ENCODE measurements around the gene LSM14B.
"Not testable (repeated sequence)": the region's sequence is repeated elsewhere in the genome, so short reads cannot be mapped to it uniquely, and the experiment has no call there.

Gene LSM14B

DNA sequence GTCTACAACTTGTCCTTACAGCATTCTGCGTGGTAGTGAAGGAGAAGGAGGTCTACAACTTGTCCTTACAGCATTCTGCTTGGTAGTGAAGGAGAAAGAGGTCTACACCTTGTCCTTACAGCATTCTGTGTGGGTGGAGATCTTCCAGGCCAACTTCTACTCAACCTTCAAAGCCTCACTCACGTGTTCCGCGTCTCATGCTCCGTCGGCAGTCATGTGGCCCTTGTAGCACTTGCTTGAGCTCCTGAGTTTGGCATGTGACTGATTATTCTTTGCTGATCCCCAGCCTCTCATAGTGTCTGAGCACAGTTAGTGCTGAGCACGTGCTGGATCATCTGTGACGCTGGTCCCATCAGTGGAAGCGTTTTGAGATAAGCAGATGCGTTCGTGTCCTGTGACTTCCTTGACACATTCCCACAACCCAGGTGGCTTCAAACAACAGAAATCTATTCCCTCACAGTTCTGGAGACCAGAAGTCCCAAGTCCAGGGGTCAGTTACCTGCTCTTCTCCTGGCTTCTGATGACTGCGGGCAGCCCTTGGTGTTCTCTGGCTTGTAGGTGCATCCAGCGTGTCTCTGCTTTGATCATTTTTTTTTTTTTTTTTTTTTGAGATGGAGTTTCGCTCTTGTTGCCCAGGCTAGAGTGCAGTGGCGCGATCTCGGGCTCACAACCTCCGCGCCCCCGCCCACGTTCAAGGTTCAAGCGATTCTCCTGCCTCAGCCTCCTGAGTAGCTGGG, 23.9 kb downstream of the LSM14B start:
- DNase-seq (ENCODE audit: low read depth in 3 of 3): no peak

GRCh38 chr20:62147125-62147524, 24.9 kb downstream of the LSM14B start:
- no peak for DNase-seq (ENCODE audit: low read depth in 3 of 3)

DNA sequence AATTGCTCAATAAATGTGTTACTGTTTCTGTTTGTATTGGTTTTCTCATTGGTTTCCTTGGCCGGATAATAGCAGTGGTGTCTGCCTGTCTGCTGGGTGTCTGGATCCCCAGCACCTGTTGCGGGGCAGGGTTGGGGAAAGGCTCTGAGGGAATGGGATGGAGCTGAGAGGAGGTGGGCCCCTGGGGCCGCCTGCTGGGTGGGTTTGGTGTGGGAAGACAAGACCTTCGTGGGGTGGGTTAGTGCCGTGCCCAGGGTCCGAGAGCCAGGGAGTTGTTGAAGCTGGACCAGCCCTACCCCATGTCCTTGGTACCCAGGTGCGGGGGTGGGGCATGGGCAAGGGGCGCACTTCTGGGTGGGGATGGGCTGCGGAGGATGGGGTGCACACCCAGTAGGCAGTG, 25.3 kb downstream of the LSM14B start:
- DNase-seq (ENCODE audit: low read depth in 3 of 3): no peak

GRCh38 chr20:62148383-62148782, 26.1 kb downstream of the LSM14B start:
- not testable (repeated sequence) for DNase-seq (ENCODE audit: low read depth in 3 of 3)

DNA sequence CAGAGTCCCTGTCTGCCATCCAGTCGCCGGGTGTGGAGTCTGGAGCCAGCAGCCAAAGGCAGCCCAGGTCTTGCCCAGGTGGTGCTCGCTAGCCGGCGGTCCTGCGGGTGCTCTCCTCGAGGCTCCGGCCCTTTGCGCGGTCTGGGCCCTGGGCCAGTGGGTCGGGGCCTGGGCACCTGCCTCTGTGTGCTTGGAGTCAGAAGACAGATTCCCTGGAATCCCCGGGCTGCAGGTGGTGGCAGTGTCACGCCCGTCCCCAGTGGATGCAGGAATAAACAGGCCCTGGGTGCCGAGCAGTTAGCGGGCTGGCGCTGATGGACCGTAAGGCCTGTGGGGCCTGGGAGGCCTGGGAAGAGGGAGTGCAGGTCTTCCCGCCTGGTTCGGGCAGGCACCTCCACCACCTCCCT, 26.6 kb downstream of the LSM14B start:
- no peak for DNase-seq (ENCODE audit: low read depth in 3 of 3)

DNA sequence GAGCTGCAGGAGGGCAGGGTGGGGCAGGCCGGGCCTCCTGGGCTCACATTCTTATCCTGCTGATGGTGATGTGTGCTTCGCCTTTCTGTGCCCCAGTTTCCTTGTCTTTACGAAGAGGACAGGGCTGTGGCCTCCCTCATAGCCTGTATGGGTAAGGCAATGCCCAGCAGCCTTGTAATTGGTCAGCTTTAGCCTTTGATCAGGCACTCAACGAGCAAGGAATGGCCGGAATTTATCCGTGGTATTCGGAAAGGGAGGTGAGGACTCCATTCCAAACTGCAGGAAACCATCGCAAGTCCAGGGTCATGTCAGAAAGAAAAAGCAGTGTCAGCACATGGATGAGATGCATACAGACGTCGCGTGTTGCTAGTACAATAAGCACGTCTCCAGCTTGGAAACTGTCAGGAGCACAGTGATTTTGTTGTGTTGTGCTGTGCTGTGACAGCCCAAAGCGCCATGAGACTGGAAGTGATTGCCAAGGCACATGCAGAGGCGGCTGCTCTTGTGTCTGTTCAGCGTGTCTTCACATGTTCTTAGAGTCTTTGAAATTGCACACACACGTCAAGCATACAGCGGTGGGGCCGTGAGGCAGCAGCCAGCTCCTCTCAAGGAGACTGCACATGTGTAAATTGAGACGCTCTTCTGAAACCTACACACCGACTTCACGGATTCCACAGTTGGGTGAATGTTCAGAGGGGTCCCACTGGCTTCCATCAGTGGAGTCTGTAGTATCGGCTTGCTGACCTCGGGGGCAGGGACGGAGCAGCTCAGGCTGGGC, 27.4 kb downstream of the LSM14B start:
- DNase-seq (ENCODE audit: low read depth in 3 of 3): no peak

DNA sequence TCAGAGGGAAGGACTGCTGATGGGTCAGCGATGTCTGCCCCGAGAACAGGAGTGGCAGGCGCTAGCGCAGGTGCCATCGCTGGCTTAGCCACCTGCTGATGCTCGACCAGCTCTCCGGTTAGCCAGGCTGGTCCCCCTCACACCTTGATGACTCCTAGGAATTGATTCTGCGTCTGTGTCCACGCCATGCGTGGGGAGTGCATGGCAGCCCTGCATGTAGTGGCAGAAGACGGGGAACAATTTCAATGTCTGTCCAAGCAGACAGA, 28.0 kb downstream of the LSM14B start:
- DNase-seq (ENCODE audit: low read depth in 3 of 3): no peak

DNA sequence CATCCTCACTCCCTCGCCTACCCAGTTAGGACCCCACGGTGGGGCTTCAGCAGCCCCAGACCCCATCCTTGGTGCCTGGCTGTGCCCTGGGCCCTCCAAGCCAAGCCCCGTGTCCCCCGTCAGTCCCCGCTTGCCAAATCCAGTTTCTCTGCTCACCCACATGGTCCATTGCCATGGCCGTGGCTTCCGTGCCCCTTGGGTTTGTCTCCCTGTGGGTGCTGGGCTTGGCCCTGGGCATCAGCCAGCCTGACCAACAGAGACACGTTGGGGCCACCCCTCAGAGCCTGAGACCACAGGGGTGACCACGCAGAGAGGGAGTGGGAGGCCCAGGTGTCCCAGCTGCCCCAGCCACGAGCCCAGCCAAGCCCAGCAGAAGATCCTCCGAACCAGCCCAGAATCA, 28.9 kb downstream of the LSM14B start:
- DNase-seq (ENCODE audit: low read depth in 3 of 3): no peak

DNA sequence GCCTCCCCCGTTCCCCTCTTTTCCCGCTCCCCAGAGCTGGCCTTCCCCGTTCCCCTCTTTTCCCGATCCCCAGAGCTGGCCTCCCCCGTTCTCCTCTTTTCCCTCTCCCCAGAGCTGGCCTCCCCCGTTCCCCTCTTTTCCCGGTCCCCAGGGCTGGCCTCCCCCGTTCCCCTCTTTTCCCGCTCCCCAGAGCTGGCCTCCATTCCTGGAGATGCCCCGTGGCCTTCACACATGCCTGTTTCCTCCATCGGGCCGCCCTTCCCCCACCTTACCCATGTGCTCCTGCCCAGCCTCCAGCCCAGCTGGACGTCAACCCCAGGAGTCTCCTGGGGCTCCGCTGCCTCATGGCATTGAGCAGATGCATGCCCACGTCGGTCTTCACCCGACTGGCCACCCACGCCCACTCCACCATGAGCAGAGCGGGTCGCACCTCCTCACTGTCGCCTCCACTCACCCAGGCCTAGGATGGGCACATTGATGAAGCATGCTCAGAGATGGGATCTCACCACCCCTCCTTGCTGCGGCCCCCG, 29.6 kb downstream of the LSM14B start:
- no peak for DNase-seq (ENCODE audit: low read depth in 3 of 3)

GRCh38 chr20:62155428-62156253, 33.4 kb downstream of the LSM14B start:
- no peak for DNase-seq (ENCODE audit: low read depth in 3 of 3)

- no peak for DNase-seq (ENCODE audit: low read depth in 3 of 3)
These were observed 33.9 kb downstream of the LSM14B start for GRCh38 chr20:62156254-62156556.

DNA sequence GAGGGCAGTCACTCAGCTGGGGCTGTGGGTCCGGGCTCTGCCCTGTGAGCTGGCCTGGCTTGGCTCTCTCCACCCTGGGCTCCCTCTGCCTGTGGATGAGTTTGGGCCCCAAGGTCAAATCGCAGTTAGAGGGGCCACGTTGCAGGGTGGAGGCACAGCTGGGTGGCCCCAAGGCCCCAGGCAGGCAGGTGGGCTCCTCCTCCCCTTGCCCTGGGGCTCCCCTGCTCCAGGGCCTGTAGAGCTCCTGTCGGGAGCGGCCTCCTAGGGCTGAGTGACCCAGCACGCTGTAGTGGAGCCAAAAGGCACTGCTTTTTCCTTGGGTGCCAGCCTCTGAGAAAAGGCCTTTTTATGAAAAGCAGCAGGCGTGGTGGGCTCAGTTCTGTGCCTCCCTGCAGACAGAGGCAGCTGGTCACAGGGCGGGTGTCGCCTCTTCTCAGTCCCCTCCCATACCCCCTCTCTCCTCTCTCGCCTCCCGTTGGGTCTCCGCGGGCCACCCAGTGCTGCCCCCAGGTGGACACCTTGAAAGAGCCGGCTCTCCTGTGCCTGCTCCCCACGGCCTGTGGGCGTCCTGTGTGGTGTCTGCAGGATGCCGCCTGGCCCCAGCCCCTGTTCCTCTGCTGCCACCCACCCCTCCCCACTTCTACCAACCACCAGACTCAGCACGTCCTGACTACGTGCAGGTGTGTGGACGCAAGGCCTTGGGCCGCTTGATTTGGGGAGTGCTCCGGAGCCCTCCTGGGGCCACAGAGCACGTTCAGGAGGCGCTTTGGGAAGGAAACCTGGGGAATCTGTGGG, 34.5 kb downstream of the LSM14B start:
- peak in 2 of 3 experiments; percentile 43 to 71 for DNase-seq (ENCODE audit: low read depth in 3 of 3)

DNA sequence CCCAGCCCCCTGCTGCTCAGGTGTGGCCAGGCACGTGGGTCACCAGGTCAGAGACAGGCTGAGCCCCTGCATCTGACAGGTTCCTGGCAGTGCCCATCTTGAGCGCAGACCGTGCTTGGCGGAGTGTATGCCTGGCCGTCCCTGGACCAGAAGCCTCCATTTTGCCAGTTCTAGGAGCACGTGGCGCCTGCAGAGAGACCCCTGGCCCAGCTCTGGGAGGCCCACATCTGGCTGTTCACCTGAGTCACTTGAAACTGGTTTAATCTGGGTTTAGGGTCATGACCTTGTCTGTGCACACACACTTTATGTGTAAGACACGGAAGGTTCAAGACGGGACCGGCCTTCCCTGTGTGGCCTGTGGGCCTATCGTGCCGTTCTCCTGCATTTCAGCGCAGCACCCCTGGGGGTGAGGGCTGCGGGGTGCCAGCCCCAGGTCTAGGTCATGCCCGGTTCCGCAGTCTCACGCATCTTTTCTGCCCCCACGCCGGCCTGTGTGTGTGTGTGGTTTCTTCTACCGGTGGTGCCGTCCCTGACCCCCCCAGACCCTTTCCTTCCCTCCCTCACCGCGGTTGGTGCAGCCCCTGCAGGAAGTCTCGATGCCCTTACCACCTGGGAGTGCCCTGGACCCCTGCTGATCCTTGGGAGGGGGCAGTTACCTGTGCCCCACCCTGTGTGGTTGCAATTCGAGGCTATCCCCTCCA, 35.3 kb downstream of the LSM14B start:
- DNase-seq (ENCODE audit: low read depth in 3 of 3): no peak

GRCh38 chr20:62158088-62158400, 35.8 kb downstream of the LSM14B start:
- no peak for DNase-seq (ENCODE audit: low read depth in 3 of 3)

- DNase-seq (ENCODE audit: low read depth in 3 of 3): no peak
These were observed 36.3 kb downstream of the LSM14B start for GRCh38 chr20:62158541-62158940.

DNA sequence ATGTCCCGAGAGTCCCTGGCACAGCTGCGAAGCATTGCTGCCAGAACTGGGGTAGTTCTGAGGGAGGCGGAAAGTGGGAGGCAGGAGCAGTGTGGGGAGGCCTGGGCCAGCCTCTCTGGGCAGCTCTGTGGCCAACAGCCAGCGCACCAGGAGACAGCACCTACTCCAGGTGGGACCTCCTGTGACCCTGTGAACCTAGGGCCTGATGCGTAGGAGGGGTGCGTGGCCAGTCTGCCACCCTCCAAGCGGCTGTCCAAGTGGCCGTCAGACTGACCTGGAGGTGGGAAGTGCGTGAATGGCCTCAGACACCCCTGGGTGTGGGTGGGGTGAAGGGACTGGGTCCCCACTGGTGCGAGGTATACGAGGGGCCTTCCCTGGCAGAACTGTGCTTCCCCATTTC, 36.8 kb downstream of the LSM14B start:
- no peak for DNase-seq (ENCODE audit: low read depth in 3 of 3)

DNA sequence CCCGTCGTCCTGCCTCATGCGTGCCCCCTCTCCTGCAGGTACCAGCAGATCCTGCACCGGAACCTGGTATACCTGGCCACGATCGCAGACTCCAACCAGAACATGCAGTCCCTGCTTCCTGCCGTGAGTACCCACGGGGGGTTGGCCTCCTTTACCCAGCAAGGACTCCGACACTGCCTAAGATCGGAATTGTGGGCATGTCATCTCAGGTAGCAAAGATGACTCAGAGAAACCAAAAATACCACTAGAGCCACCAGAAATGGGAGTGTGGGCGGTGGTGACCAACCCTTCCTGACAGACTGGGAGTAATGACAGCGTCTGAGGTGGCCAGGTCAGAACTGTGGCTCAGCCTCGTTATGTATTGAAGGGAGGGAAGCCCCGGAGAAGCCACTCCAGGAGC, 37.6 kb downstream of the LSM14B start:
- peak in 1 of 3 experiments; percentile 75 for DNase-seq (ENCODE audit: low read depth in 3 of 3)

GRCh38 chr20:62160253-62160652, 38.0 kb downstream of the LSM14B start:
- no peak for DNase-seq (ENCODE audit: low read depth in 3 of 3)

DNA sequence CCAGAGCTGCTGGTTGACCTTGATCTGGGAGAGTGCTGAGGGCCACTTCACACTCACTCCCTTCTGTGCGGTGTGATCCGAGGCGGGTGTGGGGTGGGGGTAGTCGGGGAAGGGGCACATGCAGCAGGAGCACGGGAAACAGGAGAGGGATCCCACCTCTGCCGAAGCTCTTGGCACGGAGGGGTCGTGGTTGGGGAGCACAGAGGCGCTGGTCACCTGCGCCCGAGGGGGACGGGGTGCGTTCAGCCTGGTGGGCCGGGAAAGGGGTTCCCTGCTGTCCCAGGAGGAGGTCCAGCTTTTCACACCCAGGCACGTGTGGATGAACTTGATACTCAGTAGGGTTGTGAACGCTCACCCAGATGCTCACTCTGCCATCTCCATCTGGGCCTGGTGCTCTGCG, 38.6 kb downstream of the LSM14B start:
- DNase-seq (ENCODE audit: low read depth in 3 of 3): no peak

GRCh38 chr20:62161347-62161746, 39.1 kb downstream of the LSM14B start:
- no peak for DNase-seq (ENCODE audit: low read depth in 3 of 3)

- no peak for DNase-seq (ENCODE audit: low read depth in 3 of 3)
These were observed 40.6 kb downstream of the LSM14B start for GRCh38 chr20:62162765-62163484.

Data from stimulated activated CD4-positive, alpha-beta T cell treated with anti-CD3 and anti-CD28 coated beads, TNF-alpha, amount 100 ng/mL, for 24 hours (primary cell).